ENCODE results near the gene PATE4.
"Not testable (repeated sequence)": the region's sequence is repeated elsewhere in the genome, so short reads cannot be mapped to it uniquely, and the experiment has no call there.

PATE4 gene

DNA sequence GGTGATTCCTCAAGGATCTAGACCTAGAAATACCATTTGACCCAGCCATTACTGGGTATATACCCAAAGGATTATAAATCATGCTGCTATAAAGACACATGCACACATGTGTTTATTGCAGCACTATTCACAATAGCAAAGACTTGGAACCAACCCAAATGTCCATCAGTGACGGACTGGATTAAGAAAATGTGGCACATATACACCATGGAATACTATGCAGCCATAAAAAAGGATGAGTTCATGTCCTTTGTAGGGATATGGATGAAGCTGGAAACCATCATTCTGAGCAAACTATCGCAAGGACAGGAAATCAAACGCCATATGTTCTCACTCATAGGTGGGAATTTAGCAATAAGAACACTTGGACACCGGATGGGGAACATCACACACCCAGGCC lies 32.2 kb downstream of the PATE4 start:
- H3K27me3 Mint-ChIP-seq = peaks cover 11% of the 10 kb centered on the region
- H3K9me3 Mint-ChIP-seq; H3K4me3 Mint-ChIP-seq; ATAC-seq (replicated peaks; ENCODE audit: extremely low read depth, poor library complexity, severe bottlenecking); H3K36me3 Mint-ChIP-seq (ENCODE audit: insufficient read depth); H3K4me1 Mint-ChIP-seq; DNase-seq (ENCODE audit: low spot score in 2 of 2); H3K27ac Mint-ChIP-seq (ENCODE audit: low read depth): not testable (repeated sequence)

- Mint-ChIP-seq H3K27ac (ENCODE audit: low read depth) (no peak overlapping the region), H3K36me3 (ENCODE audit: insufficient read depth) (no peaks in the 10 kb centered on the region), H3K27me3 (peaks cover 30% of the 10 kb centered on the region), H3K9me3 (no peaks in the 10 kb centered on the region), H3K4me3 (no peak overlapping the region), H3K4me1 (no peaks in the 10 kb centered on the region)
- ATAC-seq (replicated peaks; ENCODE audit: extremely low read depth, poor library complexity, severe bottlenecking) (no peak), DNase-seq (ENCODE audit: low spot score in 2 of 2) (no peak)
These were observed 36.4 kb downstream of the PATE4 start for GRCh38 chr11:125869521-125869920.

DNA sequence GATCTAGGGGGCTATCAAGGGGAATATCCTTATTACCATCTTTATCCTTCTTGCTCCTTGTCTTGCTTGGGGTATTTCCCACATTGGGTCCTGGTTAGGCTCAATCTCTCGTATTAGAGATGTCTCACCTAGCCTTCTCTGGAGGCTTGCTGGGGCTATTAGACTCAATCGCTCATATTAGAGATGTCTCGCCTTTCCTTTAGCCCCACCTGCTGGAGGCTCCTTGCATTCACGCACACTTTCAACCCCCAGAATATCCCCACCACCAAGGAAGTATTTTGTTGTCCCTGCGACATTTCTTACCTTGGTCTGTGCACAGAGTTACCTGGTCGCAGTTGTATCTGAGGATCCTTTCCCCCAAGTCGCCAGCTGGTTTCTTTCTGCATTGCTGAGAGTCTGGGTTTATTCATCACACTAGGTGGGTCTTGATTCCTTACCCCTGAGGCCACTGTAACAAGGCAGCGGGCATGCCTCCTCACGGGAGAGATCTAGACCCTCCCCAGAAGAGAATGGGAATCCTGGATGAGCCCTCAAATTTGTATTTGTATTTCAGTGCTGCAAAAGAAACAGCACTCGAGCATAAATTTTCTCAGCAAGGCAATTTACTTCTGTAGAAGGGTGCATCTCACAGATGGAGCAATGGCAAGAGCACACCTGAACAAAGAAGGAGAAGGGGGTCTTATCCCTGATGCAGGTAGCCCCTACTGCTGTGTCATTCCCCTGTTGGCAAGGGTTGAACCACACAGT lies 38.4 kb downstream of the PATE4 start:
- no peaks in the 10 kb centered on the region for H3K4me1 Mint-ChIP-seq
- H3K4me3 Mint-ChIP-seq = no peak overlapping the region
- DNase-seq (ENCODE audit: low spot score in 2 of 2) = no peak
- H3K27me3 Mint-ChIP-seq = peaks cover 30% of the 10 kb centered on the region
- no peak overlapping the region for H3K27ac Mint-ChIP-seq (ENCODE audit: low read depth)
- H3K9me3 Mint-ChIP-seq = no peaks in the 10 kb centered on the region
- ATAC-seq (replicated peaks; ENCODE audit: extremely low read depth, poor library complexity, severe bottlenecking) = no peak
- H3K36me3 Mint-ChIP-seq (ENCODE audit: insufficient read depth) = no peaks in the 10 kb centered on the region

DNA sequence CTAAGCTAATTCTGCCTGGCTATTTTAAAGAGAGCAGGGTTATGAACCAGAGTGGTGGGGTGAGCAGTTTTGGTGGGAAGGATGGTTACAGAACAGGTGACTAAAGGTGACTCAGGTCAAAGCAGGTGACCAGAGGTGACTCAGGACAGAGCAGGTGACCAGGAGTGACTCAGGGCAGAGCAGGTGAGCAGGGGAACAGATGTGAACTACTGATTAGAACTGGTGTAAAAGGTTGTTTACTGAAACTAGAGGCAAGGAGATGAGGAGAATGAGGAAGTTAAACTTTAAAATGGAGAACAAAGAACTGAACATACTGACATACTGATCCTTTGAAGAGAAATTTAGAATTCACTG lies 39.0 kb downstream of the PATE4 start:
- no peaks in the 10 kb centered on the region for H3K36me3 Mint-ChIP-seq (ENCODE audit: insufficient read depth)
- no peak for DNase-seq (ENCODE audit: low spot score in 2 of 2)
- H3K9me3 Mint-ChIP-seq = no peaks in the 10 kb centered on the region
- H3K27me3 Mint-ChIP-seq = peaks cover 30% of the 10 kb centered on the region
- no peak overlapping the region for H3K27ac Mint-ChIP-seq (ENCODE audit: low read depth)
- no peak for ATAC-seq (replicated peaks; ENCODE audit: extremely low read depth, poor library complexity, severe bottlenecking)
- no peaks in the 10 kb centered on the region for H3K4me1 Mint-ChIP-seq
- no peak overlapping the region for H3K4me3 Mint-ChIP-seq

DNA sequence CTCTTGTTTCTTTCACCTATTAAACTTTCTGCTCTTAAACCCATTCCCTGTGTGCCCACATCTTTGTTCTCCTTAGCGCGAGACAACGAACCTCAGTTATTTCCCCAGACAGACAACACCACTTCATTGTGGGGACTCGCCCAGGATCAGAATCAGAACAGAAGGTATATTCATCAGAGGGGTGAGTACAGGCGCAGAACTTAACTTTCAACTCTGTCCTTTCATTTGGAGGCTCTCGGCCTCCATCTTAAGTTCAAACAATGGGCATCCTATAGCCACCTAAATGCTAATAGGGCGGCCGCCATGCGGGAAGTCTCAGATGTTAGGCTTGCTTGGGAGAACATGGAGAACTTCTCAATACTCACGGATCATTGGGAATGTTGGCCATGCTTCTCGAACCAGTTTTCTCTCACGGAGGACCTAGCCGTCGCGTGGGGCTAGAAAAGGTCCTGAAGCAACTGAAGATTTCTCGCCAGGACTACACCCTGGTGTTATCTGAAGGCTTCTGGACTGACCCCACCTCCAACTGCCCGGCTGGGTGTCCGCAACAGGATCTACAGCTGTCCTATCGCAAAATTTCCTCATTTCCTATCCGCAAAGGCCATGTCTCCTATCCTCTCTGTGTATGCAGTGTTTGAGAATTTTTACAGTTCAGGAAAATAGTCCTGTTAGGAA lies 40.9 kb downstream of the PATE4 start:
- Mint-ChIP-seq H3K36me3 (ENCODE audit: insufficient read depth) (no peaks in the 10 kb centered on the region), H3K4me3 (no peak overlapping the region), H3K4me1 (no peaks in the 10 kb centered on the region), H3K27ac (ENCODE audit: low read depth) (no peak overlapping the region), H3K9me3 (no peaks in the 10 kb centered on the region), H3K27me3 (peaks cover 30% of the 10 kb centered on the region)
- ATAC-seq (replicated peaks; ENCODE audit: extremely low read depth, poor library complexity, severe bottlenecking) (no peak), DNase-seq (ENCODE audit: low spot score in 2 of 2) (no peak)

DNA sequence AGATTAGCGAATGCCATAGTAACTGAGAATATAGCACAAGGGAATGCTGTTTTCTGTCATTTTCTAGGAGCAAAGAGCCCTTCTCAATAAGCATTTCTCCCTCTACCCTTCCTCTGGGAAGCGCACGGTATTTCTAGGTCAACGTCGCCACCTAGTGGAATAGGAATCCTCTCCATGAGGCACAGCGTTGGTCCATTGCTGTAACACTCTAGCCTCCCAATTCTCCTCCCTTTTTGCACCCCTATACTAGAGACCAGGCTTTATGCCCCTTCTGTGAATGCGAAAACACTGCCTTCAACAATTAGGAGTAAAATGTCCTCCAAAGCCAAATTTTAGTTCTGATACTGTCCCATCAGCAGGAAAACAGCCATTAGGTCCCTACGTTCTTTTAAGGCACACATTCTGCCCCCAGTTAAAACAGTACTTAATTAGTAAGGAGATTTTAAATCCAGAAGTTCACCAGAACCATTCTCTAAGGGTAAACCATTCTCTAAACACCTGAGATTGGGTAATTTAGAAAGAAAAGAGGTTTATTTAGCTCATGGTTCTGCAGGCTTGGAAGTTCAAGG lies 41.5 kb downstream of the PATE4 start:
- no peaks in the 10 kb centered on the region for H3K4me1 Mint-ChIP-seq
- peaks cover 26% of the 10 kb centered on the region for H3K27me3 Mint-ChIP-seq
- no peak overlapping the region for H3K4me3 Mint-ChIP-seq
- no peak overlapping the region for H3K27ac Mint-ChIP-seq (ENCODE audit: low read depth)
- no peak for DNase-seq (ENCODE audit: low spot score in 2 of 2)
- no peak for ATAC-seq (replicated peaks; ENCODE audit: extremely low read depth, poor library complexity, severe bottlenecking)
- no peaks in the 10 kb centered on the region for H3K36me3 Mint-ChIP-seq (ENCODE audit: insufficient read depth)
- H3K9me3 Mint-ChIP-seq = no peaks in the 10 kb centered on the region

DNA sequence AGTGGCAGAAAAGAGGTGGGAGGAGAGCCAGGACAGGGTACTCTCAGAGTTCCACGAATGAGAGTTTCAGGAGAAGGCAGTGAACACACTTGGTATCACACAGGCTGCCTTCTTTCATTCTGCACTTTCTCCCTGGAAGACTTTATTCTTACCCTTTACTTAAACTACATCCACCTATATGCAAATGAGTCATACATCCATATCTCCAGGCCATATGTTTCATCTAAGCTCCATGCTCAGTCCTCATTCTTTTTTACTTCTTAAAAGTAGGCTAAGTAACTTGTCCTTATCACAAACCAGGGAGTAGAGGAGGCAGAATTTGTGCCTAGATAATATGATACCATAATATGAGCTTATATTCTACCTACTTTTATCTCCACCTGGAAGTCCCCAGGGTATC lies 48.2 kb downstream of the PATE4 start:
- Mint-ChIP-seq H3K4me3 (no peak overlapping the region), H3K27me3 (peaks cover 10% of the 10 kb centered on the region), H3K27ac (ENCODE audit: low read depth) (no peak overlapping the region), H3K4me1 (no peaks in the 10 kb centered on the region), H3K36me3 (ENCODE audit: insufficient read depth) (peaks cover 2% of the 10 kb centered on the region), H3K9me3 (no peaks in the 10 kb centered on the region)
- ATAC-seq (replicated peaks; ENCODE audit: extremely low read depth, poor library complexity, severe bottlenecking) (no peak), DNase-seq (ENCODE audit: low spot score in 2 of 2) (no peak)

GRCh38 chr11:125883375-125883774 lies 50.3 kb downstream of the PATE4 start:
- DNase-seq (ENCODE audit: low spot score in 2 of 2) (no peak), ATAC-seq (replicated peaks; ENCODE audit: extremely low read depth, poor library complexity, severe bottlenecking) (no peak)
- peaks cover 17% of the 10 kb centered on the region for H3K36me3 Mint-ChIP-seq (ENCODE audit: insufficient read depth)
- no peak overlapping the region for H3K4me3 Mint-ChIP-seq
- no peak overlapping the region for H3K27ac Mint-ChIP-seq (ENCODE audit: low read depth)
- no peaks in the 10 kb centered on the region for H3K9me3 Mint-ChIP-seq
- H3K4me1 Mint-ChIP-seq = peaks cover 11% of the 10 kb centered on the region
- H3K27me3 Mint-ChIP-seq = peaks cover 10% of the 10 kb centered on the region

- peak overlapping the region; percentile 94 for H3K4me3 Mint-ChIP-seq
- peaks cover 22% of the 10 kb centered on the region for H3K4me1 Mint-ChIP-seq
- peak overlapping the region; percentile 97 for H3K27ac Mint-ChIP-seq (ENCODE audit: low read depth)
- H3K27me3 Mint-ChIP-seq = no peaks in the 10 kb centered on the region
- DNase-seq (ENCODE audit: low spot score in 2 of 2) (peak in 1 of 2 donors; percentile 28), ATAC-seq (replicated peaks; ENCODE audit: extremely low read depth, poor library complexity, severe bottlenecking) (peak; percentile 47)
- peaks cover 17% of the 10 kb centered on the region for H3K36me3 Mint-ChIP-seq (ENCODE audit: insufficient read depth)
- no peaks in the 10 kb centered on the region for H3K9me3 Mint-ChIP-seq
These were observed 53.9 kb downstream of the PATE4 start for GRCh38 chr11:125886997-125887372.

DNA sequence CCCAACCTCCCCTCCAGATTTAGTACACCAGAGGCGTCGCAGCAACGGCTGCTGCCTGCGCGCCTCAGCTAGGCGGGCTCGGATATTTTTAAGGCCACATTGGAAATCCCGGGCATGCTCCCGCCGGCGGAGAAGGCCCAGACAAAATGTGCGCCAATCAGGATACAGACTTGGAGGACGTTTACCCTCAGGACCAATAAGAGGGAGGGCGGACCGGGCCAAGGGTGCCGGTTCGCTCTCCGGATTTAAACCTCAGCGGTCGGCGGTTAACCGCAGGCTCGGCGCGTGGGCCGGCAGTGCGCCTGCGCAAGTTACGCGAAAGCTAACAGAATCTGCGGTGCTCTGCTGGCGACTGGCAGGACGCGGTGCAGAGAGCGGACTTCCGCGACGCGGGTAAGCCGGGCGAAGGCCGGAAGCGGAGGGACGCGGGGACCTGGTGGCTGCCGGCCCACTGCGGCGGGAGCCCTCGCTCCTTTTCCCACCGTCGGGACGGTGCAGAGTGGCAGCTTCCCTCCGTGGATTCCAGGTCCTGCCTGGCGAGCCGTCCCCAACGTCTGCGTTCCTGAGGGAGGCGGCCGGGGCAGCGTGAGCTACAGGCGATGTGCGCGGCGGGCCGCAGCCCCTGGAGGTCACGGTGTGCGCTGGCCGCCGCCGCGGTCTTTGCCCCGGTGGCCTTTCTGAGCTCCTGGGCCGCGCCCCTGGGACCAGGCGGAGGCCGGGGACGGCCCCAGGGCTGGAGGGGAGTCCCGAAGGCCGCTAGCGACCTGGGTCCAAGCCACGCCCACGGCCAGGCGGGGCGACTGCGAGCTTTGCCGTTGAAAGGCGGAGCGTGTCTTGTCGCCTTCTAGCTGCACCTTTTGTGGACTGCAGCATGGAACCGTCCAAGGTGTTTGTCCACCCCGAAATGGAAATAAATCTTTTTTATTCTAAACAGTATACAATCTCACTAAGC lies 54.5 kb downstream of the PATE4 start, which contains the start of gene HYLS1:
Gene HYLS1, plus strand, starts transcription at position 296 of the 952 bp plus-strand sequence. CDS start 11,701 bp downstream, outside the sequence.
- DNase-seq (ENCODE audit: low spot score in 2 of 2) (peak; percentile 94 to 97), ATAC-seq (replicated peaks; ENCODE audit: extremely low read depth, poor library complexity, severe bottlenecking) (peak; percentile 90)
- Mint-ChIP-seq H3K36me3 (ENCODE audit: insufficient read depth) (peaks cover 18% of the 10 kb centered on the region), H3K4me1 (peaks cover 25% of the 10 kb centered on the region), H3K27me3 (no peaks in the 10 kb centered on the region), H3K4me3 (peak within 1 kb of the TSS; percentile 94), H3K27ac (ENCODE audit: low read depth) (peak within 1 kb of the TSS; percentile 97), H3K9me3 (no peaks in the 10 kb centered on the region)
